ENCODE results near the gene CAPZB. TPM values are rescaled to one million over a fixed set of nuclear protein-coding genes. Genes with fewer than 3 reads are reported as not detected.

Gene CAPZB
- total RNA-seq, 1 donor from 2014 or later, result 93.6 TPM

GRCh38 chr1:19322481-19322880 lies 162.9 kb downstream of the CAPZB start:
- TF ChIP-seq, protein P1, sequence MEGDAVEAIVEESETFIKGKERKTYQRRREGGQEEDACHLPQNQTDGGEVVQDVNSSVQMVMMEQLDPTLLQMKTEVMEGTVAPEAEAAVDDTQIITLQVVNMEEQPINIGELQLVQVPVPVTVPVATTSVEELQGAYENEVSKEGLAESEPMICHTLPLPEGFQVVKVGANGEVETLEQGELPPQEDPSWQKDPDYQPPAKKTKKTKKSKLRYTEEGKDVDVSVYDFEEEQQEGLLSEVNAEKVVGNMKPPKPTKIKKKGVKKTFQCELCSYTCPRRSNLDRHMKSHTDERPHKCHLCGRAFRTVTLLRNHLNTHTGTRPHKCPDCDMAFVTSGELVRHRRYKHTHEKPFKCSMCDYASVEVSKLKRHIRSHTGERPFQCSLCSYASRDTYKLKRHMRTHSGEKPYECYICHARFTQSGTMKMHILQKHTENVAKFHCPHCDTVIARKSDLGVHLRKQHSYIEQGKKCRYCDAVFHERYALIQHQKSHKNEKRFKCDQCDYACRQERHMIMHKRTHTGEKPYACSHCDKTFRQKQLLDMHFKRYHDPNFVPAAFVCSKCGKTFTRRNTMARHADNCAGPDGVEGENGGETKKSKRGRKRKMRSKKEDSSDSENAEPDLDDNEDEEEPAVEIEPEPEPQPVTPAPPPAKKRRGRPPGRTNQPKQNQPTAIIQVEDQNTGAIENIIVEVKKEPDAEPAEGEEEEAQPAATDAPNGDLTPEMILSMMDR (IDR thresholded peaks at IDR 0.05; ENCODE audit: insufficient read depth, low read length, poor library complexity, severe bottlenecking), result no peak
- Histone ChIP-seq H3K4me3 (ENCODE audit: low read depth, low read length) (no peak overlapping the region), H3K27me3 (ENCODE audit: control insufficient read depth, insufficient read depth, low read length) (no peaks in the 10 kb centered on the region), H3K36me3 (ENCODE audit: control insufficient read depth, insufficient read depth, low read length) (peaks cover 3% of the 10 kb centered on the region)
- no peak for DNase-seq (ENCODE audit: low read depth)

GRCh38 chr1:19321071-19321470 lies 164.3 kb downstream of the CAPZB start:
- no peak for DNase-seq (ENCODE audit: low read depth)
- Histone ChIP-seq H3K36me3 (ENCODE audit: control insufficient read depth, insufficient read depth, low read length) (peaks cover 3% of the 10 kb centered on the region), H3K27me3 (ENCODE audit: control insufficient read depth, insufficient read depth, low read length) (no peaks in the 10 kb centered on the region), H3K4me3 (ENCODE audit: low read depth, low read length) (no peak overlapping the region)
- TF ChIP-seq, protein P1 (IDR thresholded peaks at IDR 0.05; ENCODE audit: insufficient read depth, low read length, poor library complexity, severe bottlenecking), result no peak

DNA sequence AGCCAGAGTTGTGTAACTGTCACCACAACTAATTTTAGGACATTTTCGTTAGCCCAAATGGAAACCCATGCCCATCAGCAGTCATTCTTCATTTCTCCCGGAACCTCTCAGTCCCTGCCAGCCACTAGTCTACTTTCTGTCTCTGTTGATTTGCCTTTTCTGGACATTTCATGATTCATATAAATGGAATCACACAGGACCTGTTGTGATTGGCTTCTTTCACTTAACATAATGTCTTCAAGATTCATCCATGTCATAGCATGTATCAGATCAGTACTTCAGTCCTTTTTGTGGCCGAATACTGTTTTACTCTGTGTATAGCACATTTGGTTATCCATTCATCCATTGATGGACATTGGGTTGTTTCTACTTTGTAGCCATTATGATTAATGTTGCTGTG lies 166.1 kb downstream of the CAPZB start:
- H3K36me3 ChIP-seq (ENCODE audit: control insufficient read depth, insufficient read depth, low read length), result no peaks in the 10 kb centered on the region
- H3K27me3 ChIP-seq (ENCODE audit: control insufficient read depth, insufficient read depth, low read length), result no peaks in the 10 kb centered on the region
- TF ChIP-seq, protein P1 (IDR thresholded peaks at IDR 0.05; ENCODE audit: insufficient read depth, low read length, poor library complexity, severe bottlenecking), result no peak
- no peak for DNase-seq (ENCODE audit: low read depth)
- H3K4me3 ChIP-seq (ENCODE audit: low read depth, low read length), result no peak overlapping the region

GRCh38 chr1:19317126-19317910 lies 168.0 kb downstream of the CAPZB start:
- H3K4me3 ChIP-seq (ENCODE audit: low read depth, low read length), result no peak overlapping the region
- H3K36me3 ChIP-seq (ENCODE audit: control insufficient read depth, insufficient read depth, low read length), result no peaks in the 10 kb centered on the region
- TF ChIP-seq, protein P1 (IDR thresholded peaks at IDR 0.05; ENCODE audit: insufficient read depth, low read length, poor library complexity, severe bottlenecking), result no peak
- no peaks in the 10 kb centered on the region for H3K27me3 ChIP-seq (ENCODE audit: control insufficient read depth, insufficient read depth, low read length)
- no peak for DNase-seq (ENCODE audit: low read depth)

- Histone ChIP-seq H3K4me3 (ENCODE audit: low read depth, low read length) (no peak overlapping the region), H3K36me3 (ENCODE audit: control insufficient read depth, insufficient read depth, low read length) (no peaks in the 10 kb centered on the region), H3K27me3 (ENCODE audit: control insufficient read depth, insufficient read depth, low read length) (no peaks in the 10 kb centered on the region)
- TF ChIP-seq, protein P1 (IDR thresholded peaks at IDR 0.05; ENCODE audit: insufficient read depth, low read length, poor library complexity, severe bottlenecking), result no peak
- no peak for DNase-seq (ENCODE audit: low read depth)
These were observed 169.8 kb downstream of the CAPZB start for GRCh38 chr1:19315378-19316198.
